Sigmoid colon (tissue), 7 donors: Measurements from ENCODE around the gene GDPGP1. TPM values are rescaled to one million over a fixed set of nuclear protein-coding genes. Genes with fewer than 3 reads are reported as not detected.

Source experiments
- DNase-seq: peaks from one replicate; pipeline ENCODE4 v3.0.0-alpha.2; 2019
- H3K27ac ChIP-seq, 4 donors: fragments of 200-600 bp; sonication (generic); one replicate each; pipeline ENCODE4 v1.5.1; 2016 to 2019; ENCODE audit warnings: mild to moderate bottlenecking in 1 of 4
- H3K27me3 ChIP-seq, 3 donors: fragments of 200-600 bp; sonication (generic); one replicate each; pipeline ENCODE4 v1.5.1; 2019; ENCODE audit warnings: mild to moderate bottlenecking in 1 of 3
- H3K36me3 ChIP-seq, 4 donors: fragments of 200-600 bp; sonication (generic); one replicate each; pipeline ENCODE4 v1.5.1; 2016 to 2019
- H3K4me1 ChIP-seq, 4 donors: fragments of 200-600 bp; sonication (generic); one replicate each; pipeline ENCODE4 v1.5.1; 2017 to 2019
- H3K4me3 ChIP-seq, 4 donors: fragments of 200-600 bp; sonication (generic); one replicate each; pipeline ENCODE4 v1.5.1; 2017 to 2019; ENCODE audit warnings: mild to moderate bottlenecking in 2 of 4, moderate library complexity in 1 of 4
- H3K9me3 ChIP-seq, 4 donors: fragments of 200-600 bp in 3 of 4; sonication (generic) in 3 of 4; one replicate each; pipeline versions ENCODE4 v1.5.1 to v1.6.1; 2013 to 2019
- CTCF ChIP-seq, 4 experiments: fragments of 450-650 bp in 3 of 4; fragments of 200-600 bp in 1 of 4; IDR thresholded peaks; one replicate each; pipeline ENCODE4 v1.5.1; 2016 to 2019; ENCODE audit warnings: antibody characterized with exemption in 4 of 4, mild to moderate bottlenecking in 3 of 4, moderate library complexity in 2 of 4
- EP300 ChIP-seq, 4 donors: sonication (generic); formaldehyde crosslinking; IDR thresholded peaks; one replicate each; pipeline ENCODE4 v1.6.1; 2017; ENCODE audit warnings: antibody characterized with exemption in 4 of 4
- POLR2A ChIP-seq, 2 donors: fragments of 450-650 bp; IDR thresholded peaks; one replicate each; pipeline ENCODE4 v1.6.1; 2016; ENCODE audit warnings: antibody characterized with exemption in 2 of 2, mild to moderate bottlenecking in 2 of 2, moderate library complexity in 2 of 2
- POLR2AphosphoS5 ChIP-seq, 4 donors: sonication (generic); formaldehyde crosslinking; IDR thresholded peaks; one replicate each; pipeline ENCODE4 v1.6.1; 2017; ENCODE audit warnings: antibody characterized with exemption in 4 of 4
- WGBS, 2 donors: extraction: QIAGEN DNeasy Blood & Tissue Kit; methylation state at CpG; one replicate each; pipeline ENCODE4 v1.1.7; 2013; 5-methylcytosine and 5-hydroxymethylcytosine counted together
- intact Hi-C: fragments of 100-400 bp; cut with DNase I; formaldehyde crosslinking; loops from one replicate; pipeline ENCODE4 v1.15.1; 2023
- polyA plus RNA-seq, 3 donors: library from polyadenylated mRNA; stranded (reverse); fragments of 200-250 nt; gene quantifications; one replicate each; pipeline ENCODE4 v1.2.3, GENCODE V29; 2013
- total RNA-seq, 4 donors: library from RNA; depleted of rRNA; stranded (reverse); fragments of >200 nt; gene quantifications; one replicate each; pipeline ENCODE4 v1.1.0, GENCODE V29; 2016
- donor health status: healthy with polysubstance abuse.
- donor health status: Bipolar disorder and iron deficiency.
- donor health status: healthy.

Gene GDPGP1
- total and polyA plus RNA-seq, 7 donors: 3.0 to 12.7 (median 7.5) TPM

- TF ChIP-seq POLR2A (IDR thresholded peaks at IDR 0.05) (no peak), POLR2AphosphoS5 (IDR thresholded peaks at IDR 0.05) (no peak), EP300 (IDR thresholded peaks at IDR 0.05) (no peak), CTCF (IDR thresholded peaks at IDR 0.05) (no peak)
- no peak overlapping the region for H3K27ac ChIP-seq
- 90 to 91% methylated on average over 22 of the region's 22 CpGs for WGBS, 2 donors
- H3K4me3 ChIP-seq: no peak overlapping the region
- peaks cover 0 to 41% (median 8%) of the 10 kb centered on the region in 4 donors for H3K36me3 ChIP-seq
- no peaks in the 10 kb centered on the region for H3K4me1 ChIP-seq
- H3K27me3 ChIP-seq: no peaks in the 10 kb centered on the region
- intact Hi-C loops: no loop called here
- DNase-seq: no peak
- no peaks in the 10 kb centered on the region for H3K9me3 ChIP-seq
Observed at GRCh38 chr15:90241343-90242192, 7.6 kb downstream of the GDPGP1 start.

GRCh38 chr15:90243943-90244639 lies 10.1 kb downstream of the GDPGP1 start:
- 79 to 88% methylated on average over 10 of the region's 10 CpGs for WGBS, 2 donors

GRCh38 chr15:90248789-90249202 lies 14.8 kb downstream of the GDPGP1 start:
- Histone ChIP-seq H3K4me1 (peaks cover 0 to 15% (median 8%) of the 10 kb centered on the region in 4 donors), H3K4me3 (peak overlapping the region in 3 of 4 donors; percentile 46 to 66 (median 57)), H3K36me3 (no peaks in the 10 kb centered on the region), H3K27me3 (no peaks in the 10 kb centered on the region), H3K9me3 (no peaks in the 10 kb centered on the region), H3K27ac (peak overlapping the region; percentile 20 to 64 (median 39))
- DNase-seq: no peak
- intact Hi-C loops: no loop called here
- WGBS, 2 donors: 67 to 77% methylated on average over 6 of the region's 6 CpGs
- TF ChIP-seq POLR2A (IDR thresholded peaks at IDR 0.05): no peak
- TF ChIP-seq EP300 (IDR thresholded peaks at IDR 0.05): no peak
- TF ChIP-seq CTCF (IDR thresholded peaks at IDR 0.05): no peak
- no peak for TF ChIP-seq POLR2AphosphoS5 (IDR thresholded peaks at IDR 0.05)

More at GRCh38 chr15:90243943-90244639, 10.1 kb downstream of the GDPGP1 start:
- no peak for TF ChIP-seq POLR2AphosphoS5 (IDR thresholded peaks at IDR 0.05)
- TF ChIP-seq CTCF (IDR thresholded peaks at IDR 0.05): no peak
- no peak for TF ChIP-seq POLR2A (IDR thresholded peaks at IDR 0.05)
- no peak for TF ChIP-seq EP300 (IDR thresholded peaks at IDR 0.05)
- peaks cover 0 to 16% (median 4%) of the 10 kb centered on the region in 4 donors for H3K36me3 ChIP-seq
- intact Hi-C loops: no loop called here
- no peaks in the 10 kb centered on the region for H3K9me3 ChIP-seq
- H3K4me3 ChIP-seq: no peak overlapping the region
- DNase-seq: no peak
- no peak overlapping the region for H3K27ac ChIP-seq
- H3K4me1 ChIP-seq: peaks cover 0 to 3% (median 0%) of the 10 kb centered on the region in 4 donors
- no peaks in the 10 kb centered on the region for H3K27me3 ChIP-seq

GRCh38 chr15:90249203-90249863 lies 15.3 kb downstream of the GDPGP1 start, which contains the start of gene TTLL13:
TSS of gene TTLL13 (plus strand) at chr15:90249556. CDS start at chr15:90250631, 1,075 bp downstream.
- peak within 1 kb of the TSS; percentile 34 to 66 (median 52) for H3K4me3 ChIP-seq
- DNase-seq: peak; percentile 98
- 1 to 4% methylated on average over 44 of the region's 44 CpGs for WGBS, 2 donors
- H3K27me3 ChIP-seq: no peaks in the 10 kb centered on the region
- H3K9me3 ChIP-seq: no peaks in the 10 kb centered on the region
- TF ChIP-seq CTCF (IDR thresholded peaks at IDR 0.05): peak in 2 of 4 experiments; percentile 4 to 33
- peak in 1 of 2 donors; percentile 20 for TF ChIP-seq POLR2A (IDR thresholded peaks at IDR 0.05)
- peak in 3 of 4 donors; percentile 50 to 69 (median 64) for TF ChIP-seq POLR2AphosphoS5 (IDR thresholded peaks at IDR 0.05)
- no peak for TF ChIP-seq EP300 (IDR thresholded peaks at IDR 0.05)
- H3K27ac ChIP-seq: peak within 1 kb of the TSS; percentile 20 to 64 (median 39)
- peaks cover 0 to 15% (median 8%) of the 10 kb centered on the region in 4 donors for H3K4me1 ChIP-seq
- intact Hi-C loops: no loop called here
- no peaks in the 10 kb centered on the region for H3K36me3 ChIP-seq
